OCI-LY7 (cell line): ENCODE results near the gene SLAMF8. TPM values are rescaled to one million over a fixed set of nuclear protein-coding genes. Genes with fewer than 3 reads are reported as not detected.

Source experiments
- BruUV-seq: library from RNA; stranded (reverse); fragments of 400-500 nt; replicated peaks from 2 replicates; lab custom pipeline; 2021; lab: Mats Ljungman, UMichigan
- CTCF ChIA-PET: fragments of 300-600 bp; sonication (Branson Sonifier 250); formaldehyde crosslinking; loops from one replicate; lab custom pipeline; 2022; ENCODE audit warnings: antibody characterized with exemption; ENCODE audit not compliant: unreplicated experiment; lab: Charles Lee
- POLR2A ChIA-PET: fragments of 300-600 bp; sonication (Branson Sonifier 250); formaldehyde crosslinking; loops from one replicate; lab custom pipeline; 2022; ENCODE audit warnings: antibody characterized with exemption; lab: Charles Lee
- DNase-seq: peaks from one replicate; pipeline ENCODE4 v3.0.0-alpha.2; 2015; ENCODE audit warnings: low spot score
- H2AFZ ChIP-seq: fragments of 200-600 bp; sonication (generic), shearing (Covaris generic); 2 replicates; pipeline ENCODE4 v1.6.1; 2014; ENCODE audit warnings: mild to moderate bottlenecking, antibody characterized with exemption, low read length, moderate library complexity
- H3K27ac ChIP-seq: fragments of 200-600 bp; sonication (generic); 2 replicates; pipeline ENCODE4 v1.5.1; 2014; ENCODE audit warnings: mixed run types, low read depth, mild to moderate bottlenecking, moderate library complexity, low read length, inconsistent platforms; ENCODE audit not compliant: poor library complexity, severe bottlenecking
- H3K36me3 ChIP-seq: fragments of 200-600 bp; sonication (generic); 2 replicates; pipeline ENCODE4 v1.6.1; 2014; ENCODE audit warnings: mild to moderate bottlenecking, antibody characterized with exemption, low read length, moderate library complexity, mixed read lengths; ENCODE audit not compliant: insufficient read depth
- H3K4me1 ChIP-seq: fragments of 200-600 bp; sonication (generic); 2 replicates; pipeline ENCODE4 v1.5.1; 2014; ENCODE audit warnings: mild to moderate bottlenecking, low read length; ENCODE audit not compliant: insufficient read depth, poor library complexity, severe bottlenecking
- H3K4me2 ChIP-seq: fragments of 200-600 bp; sonication (generic); 2 replicates; pipeline ENCODE4 v1.6.1; 2014; ENCODE audit warnings: mild to moderate bottlenecking, low read length
- H3K4me3 ChIP-seq: fragments of 200-600 bp; sonication (generic); 2 replicates; pipeline ENCODE4 v1.5.1; 2014; ENCODE audit warnings: mild to moderate bottlenecking, low read depth, low read length; ENCODE audit not compliant: poor library complexity, severe bottlenecking
- H3K79me2 ChIP-seq: fragments of 200-600 bp; sonication (generic); 2 replicates; pipeline ENCODE4 v1.6.1; 2016; ENCODE audit warnings: low read depth, mild to moderate bottlenecking, low read length, moderate library complexity, mixed read lengths; ENCODE audit not compliant: insufficient read depth
- H3K9me2 ChIP-seq: fragments of 200-600 bp; sonication (generic); 2 replicates; pipeline ENCODE4 v1.6.1; 2016; ENCODE audit warnings: mild to moderate bottlenecking, low read length, mixed read lengths; ENCODE audit not compliant: insufficient read depth
- H3K9me3 ChIP-seq: fragments of 200-600 bp; sonication (generic); 2 replicates; pipeline ENCODE4 v1.6.1; 2014; ENCODE audit warnings: mild to moderate bottlenecking, mixed run types, low read length, mixed read lengths
- H4K20me1 ChIP-seq: fragments of 200-600 bp; sonication (generic); 2 replicates; pipeline ENCODE4 v1.6.1; 2014; ENCODE audit warnings: mild to moderate bottlenecking, antibody characterized with exemption, low read length, moderate library complexity, mixed read lengths; ENCODE audit not compliant: insufficient read depth
- CTCF ChIP-seq: fragments of 200-600 bp; sonication (generic); conservative IDR thresholded peaks from 2 replicates; pipeline ENCODE4 v1.5.1; 2014; ENCODE audit warnings: mild to moderate bottlenecking, antibody characterized with exemption, low read length, moderate library complexity, mixed read lengths
- EZH2phosphoT487 ChIP-seq: fragments of 200-600 bp; sonication (generic); IDR thresholded peaks from 2 replicates; pipeline ENCODE4 v1.6.1; 2018; ENCODE audit warnings: low read depth, borderline replicate concordance, mild to moderate bottlenecking, mixed run types, antibody characterized with exemption, low read length, moderate library complexity, mixed read lengths
- intact Hi-C: fragments of 100-400 bp; cut with micrococcal nuclease; formaldehyde crosslinking; loops from one replicate; pipeline ENCODE4 v1.10.0; 2022; ENCODE audit not compliant: unreplicated experiment
- total RNA-seq, 2 experiments: library from RNA; depleted of rRNA in 1 of 2; stranded (reverse); fragments of >200 nt in 1 of 2; shearing (Covaris generic) in 1 of 2; gene quantifications; 2 replicates each; pipeline ENCODE4 v1.2.3, GENCODE V29; 2014 to 2022

SLAMF8 gene
- total RNA-seq, 2 experiments from 2014 or later, result not detected

GRCh38 chr1:159827549-159827948 is 876 bp downstream of the SLAMF8 start:
- ChIA-PET POLR2A (no interaction called here), CTCF (no interaction called here)
- H3K4me3 ChIP-seq, result no peak overlapping the region
- BruUV-seq, result no TSS peak
- TF ChIP-seq CTCF, result no peak
- H3K4me1 ChIP-seq, result no peaks in the 10 kb centered on the region
- no peaks in the 10 kb centered on the region for H3K36me3 ChIP-seq
- no peaks in the 10 kb centered on the region for H3K9me3 ChIP-seq
- H4K20me1 ChIP-seq, result no peaks in the 10 kb centered on the region
- H2AFZ ChIP-seq, result no peak overlapping the region
- no peak for DNase-seq
- H3K9me2 ChIP-seq, result no peaks in the 10 kb centered on the region
- H3K27ac ChIP-seq, result no peak overlapping the region
- no peaks in the 10 kb centered on the region for H3K79me2 ChIP-seq
- intact Hi-C loops, result no loop called here
- no peak overlapping the region for H3K4me2 ChIP-seq

DNA sequence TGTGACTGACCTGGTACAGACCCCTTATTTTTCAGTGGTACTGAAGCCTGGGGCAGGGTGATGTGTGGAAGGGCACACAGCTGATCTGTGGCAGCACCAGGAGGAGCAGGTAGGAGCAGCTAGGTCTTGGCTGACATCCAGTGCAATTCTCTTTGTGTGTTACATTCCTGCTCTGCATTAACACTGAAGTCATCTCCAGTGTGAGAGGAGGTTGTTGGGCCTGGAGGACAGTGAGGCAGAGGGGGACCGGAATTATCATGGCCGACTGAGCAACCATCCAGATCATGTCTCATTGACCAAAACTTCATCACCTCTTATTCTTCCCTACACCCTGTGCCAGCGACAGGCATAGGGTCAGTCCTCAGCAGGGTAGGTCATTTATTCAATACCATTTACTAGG is 1.5 kb downstream of the SLAMF8 start:
- H3K9me2 ChIP-seq, result no peaks in the 10 kb centered on the region
- POLR2A ChIA-PET, result interaction anchor here (0.6 kb wide), 1 partner anchor 310 kb away, joined by 5 read pairs; no protein-coding TSS in a partner anchor
- no peak for DNase-seq
- H3K36me3 ChIP-seq, result no peaks in the 10 kb centered on the region
- H3K9me3 ChIP-seq, result no peaks in the 10 kb centered on the region
- H3K79me2 ChIP-seq, result no peaks in the 10 kb centered on the region
- no peaks in the 10 kb centered on the region for H4K20me1 ChIP-seq
- no TSS peak for BruUV-seq
- intact Hi-C loops, result no loop called here
- TF ChIP-seq EZH2phosphoT487, result no peak
- no peak for TF ChIP-seq CTCF
- no peak overlapping the region for H3K4me2 ChIP-seq
- CTCF ChIA-PET, result no interaction called here
- H3K27ac ChIP-seq, result no peak overlapping the region
- no peak overlapping the region for H2AFZ ChIP-seq
- H3K4me3 ChIP-seq, result no peak overlapping the region
- no peaks in the 10 kb centered on the region for H3K4me1 ChIP-seq

DNA sequence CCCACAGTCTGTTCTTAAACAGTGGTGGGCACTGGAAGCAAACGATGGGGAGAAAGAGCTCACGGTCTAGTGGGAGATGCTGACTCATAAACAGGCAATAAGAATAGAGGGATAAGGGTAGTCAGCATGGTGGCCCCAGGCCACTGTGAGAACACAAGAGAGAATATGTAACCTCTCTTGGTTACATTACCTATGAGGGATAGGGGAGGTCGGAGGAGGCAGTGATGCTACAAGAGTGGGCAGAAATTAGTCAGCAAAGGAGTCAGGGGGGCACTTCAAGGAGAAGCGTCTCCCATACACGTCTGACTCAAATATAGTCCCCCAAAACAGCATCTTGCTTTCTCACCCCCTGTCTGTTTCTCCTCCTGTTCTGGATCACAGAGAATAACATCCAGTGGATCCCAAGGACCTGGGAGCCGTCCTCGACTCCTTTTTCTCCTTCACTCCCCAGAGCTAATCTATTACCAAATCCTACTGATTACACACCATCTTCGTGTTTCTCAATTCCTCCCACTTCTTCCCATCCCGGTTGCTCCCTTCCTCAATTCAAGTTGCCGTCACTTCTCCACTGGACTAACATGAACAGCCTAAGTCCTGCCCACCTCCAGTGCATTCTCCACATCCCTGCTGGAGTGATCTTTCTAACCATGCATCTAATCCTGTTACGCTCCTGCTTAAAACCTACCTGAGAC is 2.1 kb downstream of the SLAMF8 start:
- CTCF ChIA-PET, result no interaction called here
- no peaks in the 10 kb centered on the region for H4K20me1 ChIP-seq
- POLR2A ChIA-PET, result interaction anchor here (0.6 kb wide), 1 partner anchor 311 kb away, joined by 5 read pairs; no protein-coding TSS in a partner anchor
- intact Hi-C loops, result no loop called here
- H3K4me2 ChIP-seq, result no peak overlapping the region
- no peaks in the 10 kb centered on the region for H3K79me2 ChIP-seq
- TF ChIP-seq CTCF, result no peak
- no peak for TF ChIP-seq EZH2phosphoT487
- no peaks in the 10 kb centered on the region for H3K9me3 ChIP-seq
- BruUV-seq, result no TSS peak
- no peaks in the 10 kb centered on the region for H3K36me3 ChIP-seq
- no peak for DNase-seq
- H3K4me1 ChIP-seq, result no peaks in the 10 kb centered on the region
- H2AFZ ChIP-seq, result no peak overlapping the region
- H3K9me2 ChIP-seq, result no peaks in the 10 kb centered on the region
- H3K27ac ChIP-seq, result no peak overlapping the region
- no peak overlapping the region for H3K4me3 ChIP-seq
